ENCODE results near the gene ELP5. TPM values are rescaled to one million over a fixed set of nuclear protein-coding genes. Genes with fewer than 3 reads are reported as not detected.

ELP5 gene
- total RNA-seq, 2 donors from 2014 or later, result 10.2 to 16.3 TPM

DNA sequence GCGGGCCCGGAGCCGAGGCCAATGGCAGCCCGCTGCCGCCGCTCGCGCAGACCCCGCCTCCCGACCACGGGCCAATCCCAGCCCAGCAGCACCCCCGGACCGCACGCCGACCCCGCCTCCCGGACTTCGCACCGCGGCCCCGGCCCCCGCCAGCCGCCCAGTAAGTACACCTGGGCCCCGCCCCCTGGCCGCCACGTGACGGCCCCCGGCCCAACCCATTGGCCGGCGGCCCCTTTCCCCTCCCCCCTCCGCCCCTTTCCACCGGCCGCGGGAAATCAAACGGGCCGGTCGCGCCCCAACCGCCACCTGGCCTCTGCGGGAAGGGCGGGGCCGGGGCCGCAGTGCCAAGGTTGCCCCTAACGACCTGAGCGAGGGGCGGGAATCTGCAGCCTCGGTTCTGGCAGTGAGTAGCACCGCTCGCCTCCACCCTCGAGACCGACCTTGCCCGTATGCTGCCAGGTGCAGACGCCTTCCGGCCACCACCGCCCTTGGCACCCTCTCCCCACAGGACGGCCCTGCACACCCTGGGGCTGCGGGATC is 42.7 kb downstream of the ELP5 start, which contains the start of gene YBX2:
Gene YBX2 (minus strand): TSS at position 26 of the 540 bp plus-strand sequence. CDS start 139 bp downstream, outside the sequence.
- Histone ChIP-seq H3K36me3 (replicated peaks in 1 of 2; ENCODE audit: insufficient read depth in 1 of 2, low read depth in 2 of 2) (no peaks in the 10 kb centered on the region), H3K4me1 (peaks cover 32% of the 10 kb centered on the region), H3K27me3 (no peaks in the 10 kb centered on the region), H3K27ac (no peak within 1 kb of the TSS), H3K4me3 (no peak within 1 kb of the TSS), H3K9me3 (no peaks in the 10 kb centered on the region)
- TF ChIP-seq POLR2A (IDR thresholded peaks at IDR 0.05), result no peak
- TF ChIP-seq, protein P1, sequence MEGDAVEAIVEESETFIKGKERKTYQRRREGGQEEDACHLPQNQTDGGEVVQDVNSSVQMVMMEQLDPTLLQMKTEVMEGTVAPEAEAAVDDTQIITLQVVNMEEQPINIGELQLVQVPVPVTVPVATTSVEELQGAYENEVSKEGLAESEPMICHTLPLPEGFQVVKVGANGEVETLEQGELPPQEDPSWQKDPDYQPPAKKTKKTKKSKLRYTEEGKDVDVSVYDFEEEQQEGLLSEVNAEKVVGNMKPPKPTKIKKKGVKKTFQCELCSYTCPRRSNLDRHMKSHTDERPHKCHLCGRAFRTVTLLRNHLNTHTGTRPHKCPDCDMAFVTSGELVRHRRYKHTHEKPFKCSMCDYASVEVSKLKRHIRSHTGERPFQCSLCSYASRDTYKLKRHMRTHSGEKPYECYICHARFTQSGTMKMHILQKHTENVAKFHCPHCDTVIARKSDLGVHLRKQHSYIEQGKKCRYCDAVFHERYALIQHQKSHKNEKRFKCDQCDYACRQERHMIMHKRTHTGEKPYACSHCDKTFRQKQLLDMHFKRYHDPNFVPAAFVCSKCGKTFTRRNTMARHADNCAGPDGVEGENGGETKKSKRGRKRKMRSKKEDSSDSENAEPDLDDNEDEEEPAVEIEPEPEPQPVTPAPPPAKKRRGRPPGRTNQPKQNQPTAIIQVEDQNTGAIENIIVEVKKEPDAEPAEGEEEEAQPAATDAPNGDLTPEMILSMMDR (IDR thresholded peaks at IDR 0.05), result peak in 1 of 7 experiments; percentile 9
- peak; percentile 69 for ATAC-seq
- peak; percentile 76 to 86 (median 82) for DNase-seq
- intact Hi-C loops (cut with DNase I), result no loop called here
- 1 to 2% methylated on average over 5 to 37 of the region's 57 CpGs for WGBS, 2 donors

DNA sequence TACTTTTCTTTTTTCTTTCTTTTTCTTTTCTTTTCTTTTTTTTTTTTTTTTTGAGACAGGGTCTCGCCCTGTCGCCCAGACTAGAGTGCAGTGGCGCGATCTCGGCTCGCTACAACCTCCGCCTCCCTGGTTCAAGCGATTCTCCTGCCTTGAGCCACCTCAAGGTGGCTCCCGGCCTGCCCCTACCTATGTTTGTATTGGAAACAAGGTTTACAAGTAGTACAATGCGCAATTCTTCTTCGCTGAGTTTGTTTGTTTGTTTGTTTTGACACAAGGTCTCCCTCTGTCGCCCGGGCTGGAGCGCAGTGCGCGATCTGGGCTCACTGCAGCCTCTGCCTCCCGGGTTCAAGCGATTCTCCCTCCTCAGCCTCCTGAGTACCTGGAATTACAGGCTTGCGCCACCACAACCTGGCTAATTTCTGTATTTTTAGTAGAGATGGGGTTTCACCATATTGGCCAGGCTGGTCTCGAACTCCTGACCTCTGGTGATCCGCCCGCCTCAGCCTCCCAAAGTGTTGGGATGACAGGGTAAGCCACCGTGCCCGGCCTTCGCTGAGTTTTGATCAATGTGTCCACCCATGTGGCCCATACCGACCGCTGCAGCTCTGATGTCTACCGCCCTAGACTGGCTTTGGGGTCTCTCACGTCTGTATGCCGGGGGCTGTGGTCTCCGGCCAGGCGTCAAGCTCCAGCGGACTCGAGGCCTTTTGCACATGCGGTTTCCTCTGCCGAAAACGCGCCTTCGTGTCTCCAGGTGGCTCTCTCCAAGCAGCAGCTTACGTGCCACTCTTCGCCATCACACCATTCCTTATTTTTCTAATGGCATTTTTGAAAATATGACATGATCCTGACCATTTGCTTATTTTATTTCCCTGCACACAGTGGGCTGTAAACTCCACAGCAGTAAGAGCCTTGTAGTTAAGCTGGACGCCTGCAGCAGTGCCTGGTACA is 43.5 kb downstream of the ELP5 start:
- Histone ChIP-seq H3K36me3 (replicated peaks in 1 of 2; ENCODE audit: insufficient read depth in 1 of 2, low read depth in 2 of 2) (no peaks in the 10 kb centered on the region), H3K9me3 (no peaks in the 10 kb centered on the region), H3K4me1 (peaks cover 32% of the 10 kb centered on the region), H3K4me3 (no peak overlapping the region), H3K27ac (no peak overlapping the region), H3K27me3 (no peaks in the 10 kb centered on the region)
- no peak for ATAC-seq
- intact Hi-C loops (cut with DNase I), result no loop called here
- WGBS, 2 donors, result 64 to 66% methylated on average over 38 to 42 of the region's 42 CpGs
- no peak for DNase-seq
- TF ChIP-seq, protein P1 (IDR thresholded peaks at IDR 0.05), result peak in 1 of 7 experiments; percentile 23
- no peak for TF ChIP-seq POLR2A (IDR thresholded peaks at IDR 0.05)

DNA sequence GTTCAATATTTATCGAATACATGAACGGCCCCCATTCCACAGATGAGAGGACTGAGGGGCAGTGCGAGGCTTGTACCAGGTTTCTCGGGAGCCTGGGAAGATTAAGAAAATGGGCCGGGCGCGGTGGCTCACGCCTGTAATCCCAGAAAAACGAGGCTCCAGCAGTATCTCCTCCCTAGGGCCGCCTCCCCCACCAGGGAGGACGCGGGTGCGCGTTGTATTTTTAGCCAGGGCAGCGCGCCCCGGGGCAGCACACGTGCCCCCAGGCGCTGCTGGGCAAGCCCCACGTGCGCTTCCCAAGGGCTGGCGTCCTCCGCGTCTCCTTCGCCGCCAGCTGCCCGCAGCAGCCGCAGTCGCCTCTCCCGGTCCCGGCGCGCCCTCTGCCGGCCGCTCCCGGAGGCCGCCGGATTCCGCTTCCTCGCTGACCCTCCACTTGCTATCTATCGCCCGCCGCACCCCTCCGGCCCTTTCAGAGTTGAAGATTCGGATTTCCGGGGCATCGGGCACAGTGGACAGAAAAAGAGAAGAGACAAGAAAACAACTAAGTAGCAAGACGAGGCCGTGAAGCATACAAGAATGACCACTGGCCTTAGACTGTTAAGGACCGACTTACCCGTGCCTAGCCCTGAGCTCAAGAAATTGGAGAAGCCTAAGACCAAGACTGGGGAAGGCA is 44.3 kb downstream of the ELP5 start:
- 5 to 9% methylated on average over 33 to 49 of the region's 51 CpGs for WGBS, 2 donors
- H3K4me1 ChIP-seq, result peaks cover 32% of the 10 kb centered on the region
- DNase-seq, result peak; percentile 82 to 84 (median 84)
- H3K4me3 ChIP-seq, result no peak overlapping the region
- H3K9me3 ChIP-seq, result no peaks in the 10 kb centered on the region
- H3K27me3 ChIP-seq, result no peaks in the 10 kb centered on the region
- TF ChIP-seq, protein P1 (IDR thresholded peaks at IDR 0.05), result peak; percentile 89 to 97 (median 96)
- TF ChIP-seq POLR2A (IDR thresholded peaks at IDR 0.05), result no peak
- intact Hi-C loops (cut with DNase I), result no loop called here
- no peaks in the 10 kb centered on the region for H3K36me3 ChIP-seq (replicated peaks in 1 of 2; ENCODE audit: insufficient read depth in 1 of 2, low read depth in 2 of 2)
- peak; percentile 84 for ATAC-seq
- H3K27ac ChIP-seq, result no peak overlapping the region

DNA sequence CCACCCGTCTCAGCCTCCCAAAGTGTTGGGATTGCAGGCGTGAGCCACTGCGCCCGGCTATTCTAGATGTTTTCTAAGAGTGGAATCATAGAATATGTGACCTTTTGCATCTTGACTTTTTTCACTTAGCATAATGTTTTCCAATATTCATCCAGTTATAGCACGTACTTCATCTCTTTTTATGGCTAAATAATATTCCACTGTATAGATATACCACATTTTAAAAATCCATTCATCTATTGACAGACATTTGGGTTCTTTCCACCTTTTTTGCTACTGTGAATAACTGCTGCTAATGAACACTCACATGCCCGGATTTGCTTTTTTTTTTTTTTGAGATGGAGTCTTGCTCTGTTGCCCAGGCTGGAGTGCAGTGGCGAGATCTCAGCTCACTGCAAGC is 52.2 kb downstream of the ELP5 start:
- WGBS, 2 donors, result 89 to 90% methylated on average over 7 of the region's 7 CpGs
- DNase-seq, result no peak
- Histone ChIP-seq H3K27ac (no peak overlapping the region), H3K27me3 (no peaks in the 10 kb centered on the region), H3K4me3 (no peak overlapping the region), H3K4me1 (peaks cover 9% of the 10 kb centered on the region), H3K9me3 (no peaks in the 10 kb centered on the region), H3K36me3 (replicated peaks in 1 of 2; ENCODE audit: insufficient read depth in 1 of 2, low read depth in 2 of 2) (no peaks in the 10 kb centered on the region)
- no peak for ATAC-seq
- intact Hi-C loops (cut with DNase I), result no loop called here
- TF ChIP-seq, protein P1 (IDR thresholded peaks at IDR 0.05), result no peak
- no peak for TF ChIP-seq POLR2A (IDR thresholded peaks at IDR 0.05)

All from body of pancreas (tissue), 4 donors.